DND-41 (cell line): ENCODE measurements around the gene METTL2B.
"Not testable (repeated sequence)": the region's sequence is repeated elsewhere in the genome, so short reads cannot be mapped to it uniquely, and the experiment has no call there.

Experiments
- EZH2 ChIP-seq: IDR thresholded peaks from 3 replicates; pipeline ENCODE4 v1.6.1; 2012; ENCODE audit warnings: borderline replicate concordance, low read depth, mild to moderate bottlenecking, moderate library complexity, low read length, inconsistent platforms; ENCODE audit not compliant: severe bottlenecking
- TF ChIP-seq, protein P1 (sequence below): IDR thresholded peaks from 2 replicates; pipeline ENCODE4 v1.5.1; 2012; ENCODE audit warnings: borderline replicate concordance, low read length, moderate library complexity, mild to moderate bottlenecking; ENCODE audit not compliant: poor library complexity, severe bottlenecking; ENCODE audit errors: extremely low read depth

DNA sequence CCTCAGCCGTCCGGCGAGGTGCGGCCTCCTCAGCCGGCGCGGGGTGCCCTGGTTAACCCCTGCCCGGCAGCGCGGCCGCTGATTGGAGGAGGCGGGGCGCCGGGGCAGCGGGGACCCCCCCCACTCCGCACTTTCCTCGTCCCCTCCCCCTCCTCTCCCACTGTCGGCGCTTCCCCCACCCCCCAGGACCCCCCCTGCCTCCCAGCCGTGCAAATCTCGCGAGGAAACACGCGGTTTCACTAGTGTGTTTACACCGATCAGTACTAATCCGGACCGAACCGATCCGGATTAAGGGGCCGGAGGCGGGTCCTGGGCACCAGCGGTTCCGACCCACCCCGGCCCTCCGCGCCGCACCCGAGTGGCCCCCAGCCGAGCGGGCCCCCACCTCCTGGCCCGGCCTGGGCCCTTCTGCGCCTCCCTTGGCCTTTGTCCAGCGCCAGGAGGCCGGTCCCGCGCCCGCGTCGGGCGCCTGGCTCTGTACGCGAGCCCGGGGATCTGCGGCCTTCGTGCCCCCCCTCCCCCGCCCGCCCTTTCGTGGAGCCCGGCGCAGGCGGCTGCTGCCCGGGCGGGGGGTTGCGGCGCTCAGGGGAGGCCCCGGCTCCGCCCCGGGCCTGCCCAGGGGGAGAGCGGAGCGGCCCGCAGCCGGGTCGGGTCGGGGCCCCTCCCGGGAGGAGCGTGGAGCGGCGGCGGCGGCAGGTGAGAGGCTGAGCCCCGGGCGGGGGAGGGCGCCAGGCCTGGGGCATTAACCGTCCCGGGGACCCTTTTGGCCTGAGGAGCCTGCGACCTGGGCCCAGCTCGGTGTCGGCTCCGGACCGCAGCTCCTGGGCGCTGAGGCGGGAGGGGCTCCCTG, 54.8 kb downstream of the METTL2B start:
- TF ChIP-seq, protein P1, sequence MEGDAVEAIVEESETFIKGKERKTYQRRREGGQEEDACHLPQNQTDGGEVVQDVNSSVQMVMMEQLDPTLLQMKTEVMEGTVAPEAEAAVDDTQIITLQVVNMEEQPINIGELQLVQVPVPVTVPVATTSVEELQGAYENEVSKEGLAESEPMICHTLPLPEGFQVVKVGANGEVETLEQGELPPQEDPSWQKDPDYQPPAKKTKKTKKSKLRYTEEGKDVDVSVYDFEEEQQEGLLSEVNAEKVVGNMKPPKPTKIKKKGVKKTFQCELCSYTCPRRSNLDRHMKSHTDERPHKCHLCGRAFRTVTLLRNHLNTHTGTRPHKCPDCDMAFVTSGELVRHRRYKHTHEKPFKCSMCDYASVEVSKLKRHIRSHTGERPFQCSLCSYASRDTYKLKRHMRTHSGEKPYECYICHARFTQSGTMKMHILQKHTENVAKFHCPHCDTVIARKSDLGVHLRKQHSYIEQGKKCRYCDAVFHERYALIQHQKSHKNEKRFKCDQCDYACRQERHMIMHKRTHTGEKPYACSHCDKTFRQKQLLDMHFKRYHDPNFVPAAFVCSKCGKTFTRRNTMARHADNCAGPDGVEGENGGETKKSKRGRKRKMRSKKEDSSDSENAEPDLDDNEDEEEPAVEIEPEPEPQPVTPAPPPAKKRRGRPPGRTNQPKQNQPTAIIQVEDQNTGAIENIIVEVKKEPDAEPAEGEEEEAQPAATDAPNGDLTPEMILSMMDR: not testable (repeated sequence)
- not testable (repeated sequence) for TF ChIP-seq EZH2
